Measurements from ENCODE around the gene CD40. TPM values are rescaled to one million over a fixed set of nuclear protein-coding genes. Genes with fewer than 3 reads are reported as not detected.

CD40 gene
- total and polyA plus RNA-seq, 2 of the 8 experiments (the other 6 are each of a cell fraction or from before 2014, with no cell fraction given) = 14.5 to 18.8 TPM

DNA sequence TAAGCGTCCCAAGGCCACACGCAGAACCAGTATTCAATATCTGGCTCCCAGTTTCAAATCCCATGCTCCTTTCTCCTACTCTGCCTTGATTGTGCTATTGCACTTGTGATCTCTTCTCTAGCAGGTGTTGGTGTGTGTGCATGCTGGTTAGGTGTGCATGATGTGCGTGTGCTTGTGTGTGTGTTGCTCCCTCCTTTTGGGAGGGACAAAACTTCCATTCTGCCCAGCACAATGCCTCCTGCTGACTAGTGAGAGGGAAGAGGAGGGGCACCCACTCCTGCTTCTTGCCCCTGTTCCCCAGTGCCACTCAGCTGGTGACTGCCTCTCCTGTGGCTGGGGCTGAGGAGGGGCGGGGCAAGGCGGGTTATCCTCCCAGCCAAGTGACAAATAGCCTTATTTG lies 19.7 kb downstream of the CD40 start:
- H2BK12ac ChIP-seq (ENCODE audit: low read depth, low read length) = no peak overlapping the region
- no peak overlapping the region for H3K14ac ChIP-seq (ENCODE audit: insufficient read length)
- no peak overlapping the region for H4K5ac ChIP-seq (ENCODE audit: insufficient read length, low read depth, low read length)
- FAIRE-seq = no peak
- H3K9me3 ChIP-seq (ENCODE audit: insufficient read depth in 2 of 2, low read depth in 1 of 2, low read length in 1 of 2) = no peaks in the 10 kb centered on the region
- no peaks in the 10 kb centered on the region for H4K20me1 ChIP-seq (replicated peaks in 1 of 2; ENCODE audit: control insufficient read depth in 1 of 2, insufficient read depth in 2 of 2, low read length in 2 of 2)
- H2BK120ac ChIP-seq (replicated peaks; ENCODE audit: low read depth, low read length) = no peak overlapping the region
- DNase-seq (ENCODE audit: low read depth in 1 of 2, low spot score in 2 of 2) = no peak
- H2AFZ ChIP-seq (ENCODE audit: low read length) = no peak overlapping the region
- peaks cover 3 to 18% (median 11%) of the 10 kb centered on the region in 4 experiments for H3K4me1 ChIP-seq (replicated peaks in 1 of 4; ENCODE audit: control insufficient read depth in 3 of 4, insufficient read depth in 4 of 4, low read length in 3 of 4)
- 92% methylated on average over 5 of the region's 5 CpGs; no CpG with 5 or more reads in 1 of the 2 experiments for WGBS, 2 experiments (ENCODE audit: extremely low coverage in 1 of 2, insufficient coverage in 1 of 2, insufficient read length in 1 of 2, insufficient replicate concordance in 2 of 2, low coverage in 1 of 2, low lambda C conversion rate in 2 of 2, missing lambda C conversion rate in 1 of 2)
- no peak overlapping the region for H2BK5ac ChIP-seq (ENCODE audit: low read depth, low read length)
- H3K18ac ChIP-seq (ENCODE audit: extremely low read depth, low read length) = 0 out of 2 replicates have a peak overlapping the region, but pooled peaks have one; percentile 17
- H3K4ac ChIP-seq (replicated peaks; ENCODE audit: insufficient read length, low read depth, low read length) = no peak overlapping the region
- H3K79me1 ChIP-seq (ENCODE audit: low read depth, low read length) = no peaks in the 10 kb centered on the region
- no peak overlapping the region for H2AK5ac ChIP-seq (ENCODE audit: low read depth, low read length)
- no peak overlapping the region for H3K23ac ChIP-seq (ENCODE audit: insufficient read length)
- H3K36me3 ChIP-seq (ENCODE audit: control insufficient read depth in 2 of 4, insufficient read depth in 4 of 4, low read length in 3 of 4) = no peaks in the 10 kb centered on the region
- no peak overlapping the region for H3K4me2 ChIP-seq (ENCODE audit: insufficient read depth in 1 of 2, low read depth in 2 of 2, low read length in 2 of 2)
- H3K27ac ChIP-seq (ENCODE audit: low read depth, low read length) = no peak overlapping the region
- H3K27me3 ChIP-seq (replicated peaks in 1 of 4; ENCODE audit: control insufficient read depth in 3 of 4, extremely low read depth in 1 of 4, insufficient read depth in 3 of 4, low read length in 3 of 4) = no peaks in the 10 kb centered on the region
- no peaks in the 10 kb centered on the region for H3K79me2 ChIP-seq (ENCODE audit: control insufficient read depth in 1 of 2, insufficient read depth in 2 of 2, low read length in 2 of 2)
- H2BK20ac ChIP-seq (ENCODE audit: low read length) = no peak overlapping the region
- H3K9ac ChIP-seq (replicated peaks in 1 of 4; ENCODE audit: extremely low read depth in 1 of 4, low read depth in 3 of 4, low read length in 3 of 4) = no peak overlapping the region
- ChIA-PET POLR2A (ENCODE audit: partially characterized antibody) (no interaction called here), CTCF (ENCODE audit: partially characterized antibody) (interaction anchor here (0.8 to 1.9 kb wide), 12 partner anchors 9 to 211 kb away, joined by 3 to 12 read pairs (median 5); no protein-coding TSS in a partner anchor)
- H3K56ac ChIP-seq (replicated peaks; ENCODE audit: insufficient read length, low read depth, low read length) = no peak overlapping the region
- no peak overlapping the region for H3K4me3 ChIP-seq (ENCODE audit: extremely low read depth in 1 of 4, insufficient read depth in 2 of 4, low read depth in 3 of 4, low read length in 4 of 4)
- H2BK15ac ChIP-seq (ENCODE audit: low read length) = no peak overlapping the region
- H4K91ac ChIP-seq (replicated peaks; ENCODE audit: insufficient read length, low read length) = no peak overlapping the region
- H3K23me2 ChIP-seq (ENCODE audit: low read depth, low read length) = no peaks in the 10 kb centered on the region
- H4K8ac ChIP-seq (ENCODE audit: extremely low read depth, insufficient read depth, low read length) = no peak overlapping the region
- TF ChIP-seq TAF7 (optimal IDR thresholded peaks at IDR 0.05; ENCODE audit: borderline replicate concordance, low read depth, low read length) (no peak), GABPA (IDR thresholded peaks at IDR 0.05; ENCODE audit: borderline replicate concordance, insufficient read depth, low read length) (no peak), POU5F1 (IDR thresholded peaks at IDR 0.05; ENCODE audit: low read depth, low read length) (no peak), TAF1 (IDR thresholded peaks at IDR 0.05; ENCODE audit: low read depth, low read length) (no peak), JUN (IDR thresholded peaks at IDR 0.05; ENCODE audit: low read depth, low read length) (no peak), TEAD4 (IDR thresholded peaks at IDR 0.05; ENCODE audit: low read depth, low read length) (no peak), SP1 (IDR thresholded peaks at IDR 0.05; ENCODE audit: low read depth, low read length) (no peak), CHD2 (IDR thresholded peaks at IDR 0.05; ENCODE audit: low read length) (no peak), EP300 (IDR thresholded peaks at IDR 0.05; ENCODE audit: borderline replicate concordance in 1 of 2, low read depth in 2 of 2, low read length in 2 of 2) (no peak), SAP30 (IDR thresholded peaks at IDR 0.05; ENCODE audit: insufficient read depth, insufficient replicate concordance, low read length) (no peak), JUND (IDR thresholded peaks at IDR 0.05; ENCODE audit: low read length) (no peak), MAFK (IDR thresholded peaks at IDR 0.05; ENCODE audit: low read depth, low read length) (no peak), KDM4A (IDR thresholded peaks at IDR 0.05; ENCODE audit: low read depth, low read length, severe bottlenecking) (no peak)
- TF ChIP-seq, protein P1, sequence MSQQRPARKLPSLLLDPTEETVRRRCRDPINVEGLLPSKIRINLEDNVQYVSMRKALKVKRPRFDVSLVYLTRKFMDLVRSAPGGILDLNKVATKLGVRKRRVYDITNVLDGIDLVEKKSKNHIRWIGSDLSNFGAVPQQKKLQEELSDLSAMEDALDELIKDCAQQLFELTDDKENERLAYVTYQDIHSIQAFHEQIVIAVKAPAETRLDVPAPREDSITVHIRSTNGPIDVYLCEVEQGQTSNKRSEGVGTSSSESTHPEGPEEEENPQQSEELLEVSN (IDR thresholded peaks at IDR 0.05) = no peak

Measured in H1 (cell line).